ENCODE measurements around the gene FRK.

Gene FRK

GRCh38 chr6:116060572-116061283 is at the start of gene FRK:
TSS of gene FRK (minus strand) at chr6:116060891. CDS start at chr6:116060311, 580 bp downstream.
- peak; percentile 75 for DNase-seq

GRCh38 chr6:116108836-116109235 is 48.1 kb upstream of the FRK start:
- DNase-seq = peak; percentile 42

GRCh38 chr6:116106146-116106545 is 45.5 kb upstream of the FRK start:
- DNase-seq = peak; percentile 35

GRCh38 chr6:116105247-116105646 is 44.6 kb upstream of the FRK start:
- DNase-seq = no peak

- DNase-seq = no peak
Measured at GRCh38 chr6:116104636-116105035, 43.9 kb upstream of the FRK start.

- DNase-seq = no peak
Measured at GRCh38 chr6:116102873-116103272, 42.2 kb upstream of the FRK start.

GRCh38 chr6:116101790-116102189 is 41.1 kb upstream of the FRK start:
- DNase-seq = no peak

GRCh38 chr6:116101302-116101718 is 40.6 kb upstream of the FRK start:
- no peak for DNase-seq

GRCh38 chr6:116100419-116101301 is 40.0 kb upstream of the FRK start, which contains the start of gene NT5DC1:
TSS of gene NT5DC1 (plus strand) at chr6:116100853. CDS start at chr6:116100931, 78 bp downstream.
- DNase-seq = peak; percentile 91

GRCh38 chr6:116099036-116099435 is 38.3 kb upstream of the FRK start:
- DNase-seq = no peak

GRCh38 chr6:116096979-116097816 is 36.5 kb upstream of the FRK start:
- peak; percentile 34 for DNase-seq

- peak; percentile 19 for DNase-seq
Measured at GRCh38 chr6:116096048-116096759, 35.5 kb upstream of the FRK start.

GRCh38 chr6:116094041-116094440 is 33.4 kb upstream of the FRK start:
- no peak for DNase-seq

GRCh38 chr6:116090251-116090650 is 29.6 kb upstream of the FRK start:
- no peak for DNase-seq

GRCh38 chr6:116088946-116089345 is 28.3 kb upstream of the FRK start:
- DNase-seq = no peak

GRCh38 chr6:116087437-116088027 is 26.8 kb upstream of the FRK start:
- DNase-seq = no peak

GRCh38 chr6:116084284-116084683 is 23.6 kb upstream of the FRK start:
- no peak for DNase-seq

- no peak for DNase-seq
Measured at GRCh38 chr6:116083052-116083451, 22.4 kb upstream of the FRK start.

- DNase-seq = no peak
Measured at GRCh38 chr6:116078945-116079344, 18.3 kb upstream of the FRK start.

GRCh38 chr6:116078522-116078921 is 17.8 kb upstream of the FRK start:
- no peak for DNase-seq

GRCh38 chr6:116074732-116075390 is 14.2 kb upstream of the FRK start:
- no peak for DNase-seq
